GM12878 (cell line): Measurements from ENCODE around the gene ANKRD11. TPM values are rescaled to one million over a fixed set of nuclear protein-coding genes. Genes with fewer than 3 reads are reported as not detected.

Experiments
- ATF3 ChIP-seq: IDR thresholded peaks from 2 replicates; pipeline ENCODE4 v1.6.1; 2011; ENCODE audit warnings: low read depth, mild to moderate bottlenecking, low read length, moderate library complexity, borderline replicate concordance; ENCODE audit errors: extremely low read depth
- CBX5 ChIP-seq: sonication (generic); IDR thresholded peaks from 2 replicates; pipeline ENCODE4 v1.6.1; 2016; ENCODE audit warnings: low read depth, moderate library complexity, mild to moderate bottlenecking, inconsistent platforms
- CREM ChIP-seq: IDR thresholded peaks from 2 replicates; pipeline ENCODE4 v1.6.1; 2014; ENCODE audit warnings: antibody characterized with exemption, low read depth
- ETV6 ChIP-seq, 2 experiments: fragments of 450-650 bp in 1 of 2; IDR thresholded peaks in 1 of 2; conservative IDR thresholded peaks in 1 of 2; 2 replicates each; pipeline ENCODE4 v1.6.1; 2014; ENCODE audit warnings: antibody characterized with exemption in 1 of 2, borderline replicate concordance in 1 of 2, low read depth in 1 of 2, mild to moderate bottlenecking in 1 of 2, moderate library complexity in 1 of 2
- GABPA ChIP-seq: IDR thresholded peaks from 2 replicates; pipeline ENCODE4 v1.6.1; 2014; ENCODE audit warnings: antibody characterized with exemption, low read depth, mild to moderate bottlenecking, inconsistent platforms
- HDAC2 ChIP-seq: fragments of 200-600 bp; sonication (generic); IDR thresholded peaks from 2 replicates; pipeline ENCODE4 v1.6.1; 2017
- MAX ChIP-seq: IDR thresholded peaks from 2 replicates; pipeline ENCODE4 v1.6.1; 2012; ENCODE audit warnings: low read depth, low read length, improper control_type of control experiment
- NFXL1 ChIP-seq: fragments of 450-650 bp; IDR thresholded peaks from 2 replicates; pipeline ENCODE4 v1.6.1; 2017; ENCODE audit warnings: antibody characterized with exemption, mild to moderate bottlenecking, borderline replicate concordance
- NFYA ChIP-seq: IDR thresholded peaks from 2 replicates; pipeline ENCODE4 v1.6.1; 2011; ENCODE audit warnings: low read depth, mild to moderate bottlenecking, low read length, improper control_type of control experiment, borderline replicate concordance
- NR2C1 ChIP-seq: fragments of 450-650 bp; IDR thresholded peaks from 2 replicates; pipeline ENCODE4 v1.6.1; 2017; ENCODE audit warnings: antibody characterized with exemption, mild to moderate bottlenecking, moderate library complexity
- POLR2A ChIP-seq: IDR thresholded peaks from 2 replicates; pipeline ENCODE4 v1.6.1; 2011; ENCODE audit warnings: low read depth, mild to moderate bottlenecking, low read length
- RB1 ChIP-seq: fragments of 450-650 bp; formaldehyde crosslinking; IDR thresholded peaks from 2 replicates; pipeline ENCODE4 v1.6.1; 2017; ENCODE audit warnings: mild to moderate bottlenecking, borderline replicate concordance
- RCOR1 ChIP-seq: conservative IDR thresholded peaks from 2 replicates; pipeline ENCODE4 v1.6.1; 2012; ENCODE audit warnings: low read depth, low read length, improper control_type of control experiment
- RUNX3 ChIP-seq: IDR thresholded peaks from 2 replicates; pipeline ENCODE4 v1.6.1; 2012; ENCODE audit warnings: low read length, inconsistent platforms
- SMAD1 ChIP-seq: fragments of 450-650 bp; IDR thresholded peaks from 2 replicates; pipeline ENCODE4 v1.6.1; 2018; ENCODE audit warnings: mild to moderate bottlenecking, low read depth; ENCODE audit not compliant: partially characterized antibody
- SP1 ChIP-seq: IDR thresholded peaks from one replicate; pipeline ENCODE4 v1.6.1; 2011; ENCODE audit warnings: low read depth, low read length
- STAT1 ChIP-seq: fragments of 450-650 bp; conservative IDR thresholded peaks from 2 replicates; pipeline ENCODE4 v1.6.1; 2014; ENCODE audit warnings: antibody characterized with exemption, mild to moderate bottlenecking
- SUZ12 ChIP-seq: fragments of 200-600 bp; sonication (generic); IDR thresholded peaks from one replicate; pipeline ENCODE4 v1.6.1; 2018; ENCODE audit warnings: antibody characterized with exemption, mild to moderate bottlenecking; ENCODE audit not compliant: unreplicated experiment
- TCF12 ChIP-seq: IDR thresholded peaks from 2 replicates; pipeline ENCODE4 v1.6.1; 2011; ENCODE audit warnings: low read depth, mild to moderate bottlenecking, low read length
- USF2 ChIP-seq: IDR thresholded peaks from 2 replicates; pipeline ENCODE4 v1.6.1; 2011; ENCODE audit warnings: low read depth, low read length, improper control_type of control experiment, borderline replicate concordance
- WRNIP1 ChIP-seq: IDR thresholded peaks from 2 replicates; pipeline ENCODE4 v1.6.1; 2011; ENCODE audit warnings: low read depth, low read length, improper control_type of control experiment, borderline replicate concordance
- ZNF592 ChIP-seq: fragments of 450-650 bp; IDR thresholded peaks from 2 replicates; pipeline ENCODE4 v1.6.1; 2017; ENCODE audit warnings: mild to moderate bottlenecking, moderate library complexity
- polyA plus RNA-seq, 11 experiments: library from polyadenylated mRNA; depleted of rRNA in 4 of 11; unstranded in 6 of 11; stranded (reverse) in 5 of 11; fragments of >200 nt; fragmentation: Nextera tagmentation in 4 of 11; fragmentation: Illumina TruSeq in 1 of 11; extraction: Ambion mirVana in 4 of 11; extraction: Trizol in 1 of 11; gene quantifications; 1 replicate in 1 of 11; 2 replicates in 10 of 11; pipeline versions ENCODE4 v1.2.1 to v1.2.3, GENCODE V29; 2011 to 2016; ENCODE audit warnings: inconsistent platforms in 2 of 11, missing spikeins in 2 of 11, low read depth in 1 of 11
- total RNA-seq, 4 experiments: library from RNA; depleted of rRNA in 3 of 4; stranded (reverse); fragments of >200 nt in 3 of 4; fragmentation: Illumina TruSeq in 1 of 4; extraction: Trizol in 1 of 4; gene quantifications; 2 replicates each; pipeline versions ENCODE4 v1.2.1 to v1.2.3, GENCODE V29; 2013 to 2021

Gene ANKRD11
- total and polyA plus RNA-seq, 10 of the 15 experiments (the other 5 are each of a cell fraction or from before 2014, with no cell fraction given), result 5.1 to 103 (median 27.4) TPM

- TF ChIP-seq ZNF592 (no peak), ETV6 (conservative IDR thresholded peaks at IDR 0.05 in 1 of 2, IDR thresholded peaks at IDR 0.05 in 1 of 2; ENCODE audit: borderline replicate concordance in 1 of 2, low read depth in 1 of 2) (no peak), NFXL1 (0 out of 2 replicates have a peak, but pooled peaks have one; percentile 41), WRNIP1 (no peak), RCOR1 (no peak), SP1 (peak; percentile 32), RUNX3 (peak; percentile 41), ATF3 (no peak), POLR2A (peak; percentile 85), SUZ12 (no peak), RB1 (no peak), TCF12 (0 out of 2 replicates have a peak, but pooled peaks have one; percentile 14), SMAD1 (no peak), CREM (no peak), USF2 (no peak), NR2C1 (peak; percentile 36), NFYA (no peak), CBX5 (no peak), STAT1 (no peak), GABPA (no peak), MAX (peak; percentile 67), HDAC2 (no peak)
These were observed 17.7 kb upstream of the ANKRD11 start, which contains the start of gene SPG7 (continued) for GRCh38 chr16:89507834-89508590.
